ENCODE data around the gene PAX2.

Gene PAX2

GRCh38 chr10:100807241-100807951 is 62.0 kb downstream of the PAX2 start:
- no peak overlapping the region for H3K4me2 ChIP-seq (ENCODE audit: low read depth, low read length)
- no peaks in the 10 kb centered on the region for H3K36me3 ChIP-seq (replicated peaks; ENCODE audit: insufficient read depth, low read length)
- no peak overlapping the region for H3K4me3 ChIP-seq (ENCODE audit: low read length)
- H2AFZ ChIP-seq (ENCODE audit: low read length) = no peak overlapping the region
- TF ChIP-seq EZH2phosphoT487 (IDR thresholded peaks at IDR 0.05; ENCODE audit: low read length) (no peak), EZH2 (optimal IDR thresholded peaks at IDR 0.05; ENCODE audit: low read depth, low read length) (no peak), CTCF (IDR thresholded peaks at IDR 0.05; ENCODE audit: low read length) (no peak)
- DNase-seq = no peak
- H3K9me2 ChIP-seq (replicated peaks; ENCODE audit: insufficient read depth, low read length) = no peaks in the 10 kb centered on the region
- no peaks in the 10 kb centered on the region for H3K9me3 ChIP-seq (replicated peaks; ENCODE audit: insufficient read depth, low read length)
- H3K79me2 ChIP-seq (ENCODE audit: low read length) = no peaks in the 10 kb centered on the region
- H3K4me1 ChIP-seq (ENCODE audit: low read length) = no peaks in the 10 kb centered on the region
- peaks cover 99% of the 10 kb centered on the region for H3K27me3 ChIP-seq (replicated peaks; ENCODE audit: insufficient read depth, low read length)
- H3F3A ChIP-seq (ENCODE audit: insufficient read depth, low read length) = no peaks in the 10 kb centered on the region
- no peak overlapping the region for H3K9ac ChIP-seq (ENCODE audit: low read length)
- H4K20me1 ChIP-seq (ENCODE audit: insufficient read depth, low read length) = no peaks in the 10 kb centered on the region
- no peak overlapping the region for H3K27ac ChIP-seq (ENCODE audit: low read length)

- Histone ChIP-seq H3K9me2 (replicated peaks; ENCODE audit: insufficient read depth, low read length) (no peaks in the 10 kb centered on the region), H3K36me3 (replicated peaks; ENCODE audit: insufficient read depth, low read length) (no peaks in the 10 kb centered on the region), H3F3A (ENCODE audit: insufficient read depth, low read length) (no peaks in the 10 kb centered on the region), H3K4me2 (ENCODE audit: low read depth, low read length) (no peak overlapping the region), H3K4me3 (ENCODE audit: low read length) (no peak overlapping the region), H3K9me3 (replicated peaks; ENCODE audit: insufficient read depth, low read length) (no peaks in the 10 kb centered on the region), H2AFZ (ENCODE audit: low read length) (no peak overlapping the region), H3K79me2 (ENCODE audit: low read length) (no peaks in the 10 kb centered on the region), H4K20me1 (ENCODE audit: insufficient read depth, low read length) (no peaks in the 10 kb centered on the region), H3K9ac (ENCODE audit: low read length) (no peak overlapping the region), H3K4me1 (ENCODE audit: low read length) (no peaks in the 10 kb centered on the region), H3K27ac (ENCODE audit: low read length) (no peak overlapping the region), H3K27me3 (replicated peaks; ENCODE audit: insufficient read depth, low read length) (peaks cover 99% of the 10 kb centered on the region)
- TF ChIP-seq EZH2phosphoT487 (IDR thresholded peaks at IDR 0.05; ENCODE audit: low read length) (no peak), EZH2 (optimal IDR thresholded peaks at IDR 0.05; ENCODE audit: low read depth, low read length) (no peak), CTCF (IDR thresholded peaks at IDR 0.05; ENCODE audit: low read length) (no peak)
- no peak for DNase-seq
These were observed 63.5 kb downstream of the PAX2 start for GRCh38 chr10:100808876-100809275.

- Histone ChIP-seq H3K9ac (ENCODE audit: low read length) (no peak overlapping the region), H2AFZ (ENCODE audit: low read length) (no peak overlapping the region), H3K27ac (ENCODE audit: low read length) (no peak overlapping the region), H3K27me3 (replicated peaks; ENCODE audit: insufficient read depth, low read length) (peaks cover 100% of the 10 kb centered on the region), H3K4me1 (ENCODE audit: low read length) (no peaks in the 10 kb centered on the region), H3K79me2 (ENCODE audit: low read length) (no peaks in the 10 kb centered on the region), H3K9me3 (replicated peaks; ENCODE audit: insufficient read depth, low read length) (no peaks in the 10 kb centered on the region), H3K9me2 (replicated peaks; ENCODE audit: insufficient read depth, low read length) (no peaks in the 10 kb centered on the region), H3K36me3 (replicated peaks; ENCODE audit: insufficient read depth, low read length) (no peaks in the 10 kb centered on the region), H3K4me3 (ENCODE audit: low read length) (no peak overlapping the region), H3K4me2 (ENCODE audit: low read depth, low read length) (no peak overlapping the region), H4K20me1 (ENCODE audit: insufficient read depth, low read length) (no peaks in the 10 kb centered on the region), H3F3A (ENCODE audit: insufficient read depth, low read length) (no peaks in the 10 kb centered on the region)
- no peak for DNase-seq
- TF ChIP-seq EZH2phosphoT487 (IDR thresholded peaks at IDR 0.05; ENCODE audit: low read length) = no peak
- no peak for TF ChIP-seq EZH2 (optimal IDR thresholded peaks at IDR 0.05; ENCODE audit: low read depth, low read length)
- TF ChIP-seq CTCF (IDR thresholded peaks at IDR 0.05; ENCODE audit: low read length) = no peak
These were observed 64.9 kb downstream of the PAX2 start for GRCh38 chr10:100810091-100810834.
